Measurements from ENCODE around the gene C1QTNF2.
"Not testable (repeated sequence)": the region's sequence is repeated elsewhere in the genome, so short reads cannot be mapped to it uniquely, and the experiment has no call there.

Gene C1QTNF2

GRCh38 chr5:160341309-160341870 is 29.0 kb downstream of the C1QTNF2 start:
- no peak for DNase-seq

GRCh38 chr5:160340513-160340912 is 29.9 kb downstream of the C1QTNF2 start:
- DNase-seq: not testable (repeated sequence)

DNA sequence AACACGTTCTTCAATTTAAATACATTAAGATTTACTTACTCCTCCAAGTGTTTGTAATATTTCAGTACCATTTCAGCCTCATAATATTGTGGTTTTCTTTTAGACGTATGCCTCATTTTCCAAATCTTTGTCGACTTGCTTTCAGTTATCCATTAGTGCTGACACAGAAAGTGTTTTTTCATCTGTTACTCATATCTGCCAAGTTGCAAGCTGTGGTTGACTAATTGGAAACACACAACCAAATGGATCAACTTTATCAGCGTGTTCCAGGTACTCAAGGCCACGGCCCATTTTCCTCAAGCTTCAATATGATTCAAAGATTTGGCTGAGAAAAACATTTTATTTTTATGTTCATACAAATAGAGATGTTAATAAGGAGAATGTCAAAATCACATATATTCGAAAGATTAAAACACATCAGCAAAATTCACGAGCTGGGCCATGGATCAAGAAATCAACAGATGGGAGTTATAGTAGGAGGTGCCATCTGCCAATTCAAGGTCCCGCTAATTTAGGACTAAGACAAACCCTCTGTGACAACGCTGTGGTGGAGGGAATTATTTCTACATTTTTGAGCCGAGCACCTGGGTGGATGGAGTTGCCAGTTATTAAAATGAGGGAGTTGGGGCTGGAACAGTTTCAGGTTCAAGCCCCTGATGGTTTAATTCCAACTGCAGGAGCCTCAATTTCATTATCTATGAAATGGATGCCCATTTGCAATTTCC is 30.9 kb downstream of the C1QTNF2 start:
- DNase-seq: no peak

- not testable (repeated sequence) for DNase-seq
These were observed 35.7 kb downstream of the C1QTNF2 start for GRCh38 chr5:160334716-160335115.

- DNase-seq: no peak
These were observed 36.7 kb downstream of the C1QTNF2 start for GRCh38 chr5:160333721-160334120.

- DNase-seq: no peak
These were observed 40.2 kb downstream of the C1QTNF2 start for GRCh38 chr5:160330212-160330611.

DNA sequence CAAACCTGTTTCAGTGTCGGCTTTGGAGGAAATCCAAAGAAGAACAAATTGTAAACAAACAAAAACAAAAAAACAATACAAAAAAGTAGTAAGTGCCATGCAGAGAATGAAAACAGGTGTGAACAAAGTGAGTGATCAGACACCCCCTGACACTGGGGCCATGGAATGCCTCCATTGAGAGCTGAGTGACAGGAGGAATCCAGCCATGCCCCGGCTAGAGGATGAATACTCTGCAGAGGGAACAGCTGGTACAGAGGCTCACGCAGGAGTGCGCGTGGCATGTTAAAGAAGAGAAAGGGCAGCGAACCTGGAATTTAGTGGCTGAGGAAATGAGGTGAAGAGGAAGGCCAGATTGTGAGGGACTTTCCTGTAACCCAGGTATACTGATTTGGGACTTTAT is 42.6 kb downstream of the C1QTNF2 start:
- DNase-seq: no peak

- no peak for DNase-seq
These were observed 43.4 kb downstream of the C1QTNF2 start for GRCh38 chr5:160326981-160327380.

- no peak for DNase-seq
These were observed 44.7 kb downstream of the C1QTNF2 start for GRCh38 chr5:160325716-160326115.

GRCh38 chr5:160324886-160325285 is 45.5 kb downstream of the C1QTNF2 start:
- no peak for DNase-seq

DNA sequence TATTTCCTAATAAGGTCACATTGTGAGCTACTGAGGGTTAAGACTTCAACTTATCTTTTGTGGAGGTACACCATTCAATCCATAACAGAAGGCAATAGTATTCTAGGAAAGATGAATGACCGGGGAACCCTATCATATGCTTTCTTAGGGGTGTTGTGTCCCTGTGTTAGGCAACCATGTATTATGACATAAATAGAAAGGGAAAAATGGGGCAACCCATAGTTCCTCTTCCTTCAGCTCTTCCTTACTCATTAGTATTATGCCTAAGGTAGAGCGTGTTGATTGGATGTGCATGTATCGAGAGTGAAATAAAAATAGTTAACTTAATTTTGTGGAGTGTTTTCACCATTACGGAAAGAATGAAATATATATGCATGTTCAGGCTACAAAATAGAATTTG is 52.0 kb downstream of the C1QTNF2 start:
- DNase-seq: no peak

DNA sequence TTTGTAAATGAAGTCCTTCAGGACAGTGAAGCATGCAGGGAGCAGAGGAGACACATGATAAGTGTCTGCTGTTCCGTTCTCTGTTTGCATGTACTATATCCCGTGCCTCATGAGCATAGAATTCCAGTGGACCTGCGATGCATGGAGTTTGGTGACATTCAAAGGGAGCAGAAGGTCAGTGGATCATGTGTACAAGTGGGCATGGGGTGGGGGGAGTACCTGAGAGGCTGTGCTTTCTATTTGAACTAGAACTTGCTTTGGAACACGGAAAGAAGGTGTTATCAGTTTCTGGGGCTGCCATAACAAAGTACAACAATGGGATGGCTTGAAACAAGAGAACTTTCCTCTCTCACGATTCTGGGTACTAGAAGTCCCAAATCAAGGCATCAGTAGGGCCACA is 53.0 kb downstream of the C1QTNF2 start:
- DNase-seq: no peak

DNA sequence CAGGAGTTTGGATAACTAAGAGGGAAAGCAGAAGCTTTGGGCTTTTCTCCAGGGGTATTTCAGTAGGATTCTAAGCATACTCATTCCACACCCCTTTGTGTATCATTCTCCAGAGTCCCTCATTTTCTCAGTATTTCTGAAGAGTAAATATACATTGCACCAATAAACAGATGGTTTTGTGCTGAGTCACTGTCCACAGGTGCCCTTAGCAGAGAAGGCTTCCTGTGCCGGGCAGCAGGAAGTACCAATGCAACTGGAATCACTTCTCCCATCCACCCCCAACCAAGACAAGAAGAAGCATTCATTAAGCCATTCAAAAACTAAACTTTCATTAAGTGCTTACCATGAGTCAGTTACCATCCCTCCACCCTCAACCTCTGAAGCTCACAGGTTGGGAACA is 54.5 kb downstream of the C1QTNF2 start:
- DNase-seq: no peak

DNA sequence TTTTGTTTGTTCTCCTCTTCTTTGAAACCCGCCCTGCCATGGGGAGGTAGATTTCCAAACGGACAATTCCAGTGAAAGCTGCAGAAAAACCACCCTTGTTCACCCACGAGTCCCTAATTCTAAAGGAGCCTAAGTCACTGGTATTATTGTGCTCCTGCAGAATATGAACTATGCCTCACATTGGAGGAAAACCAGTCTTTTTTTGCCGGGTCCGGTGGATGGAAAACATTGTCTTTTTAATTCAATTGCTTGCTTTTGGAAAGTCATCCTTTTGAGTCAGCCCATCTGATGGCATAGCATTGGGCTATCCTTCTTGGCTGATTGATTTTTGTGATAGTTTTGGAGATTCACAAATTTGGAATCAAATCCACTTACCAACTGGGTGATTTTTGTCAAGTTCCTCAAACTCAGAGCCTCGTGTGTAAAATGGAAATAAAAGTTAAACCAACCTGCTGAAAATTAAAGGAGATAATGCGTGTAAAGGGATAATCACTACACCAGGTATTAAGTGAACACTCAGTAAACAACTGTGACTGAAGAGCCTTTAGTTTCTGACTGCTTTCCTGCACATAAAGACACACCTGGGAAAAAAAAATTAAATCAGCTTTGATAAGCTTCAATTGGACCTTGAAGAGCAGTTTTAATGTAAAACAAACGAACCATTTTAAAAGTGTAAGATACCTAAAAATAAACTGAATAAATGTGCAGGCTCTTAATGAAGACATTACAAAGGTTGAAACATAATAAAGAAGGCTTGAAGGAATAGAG is 57.3 kb downstream of the C1QTNF2 start:
- no peak for DNase-seq

DNA sequence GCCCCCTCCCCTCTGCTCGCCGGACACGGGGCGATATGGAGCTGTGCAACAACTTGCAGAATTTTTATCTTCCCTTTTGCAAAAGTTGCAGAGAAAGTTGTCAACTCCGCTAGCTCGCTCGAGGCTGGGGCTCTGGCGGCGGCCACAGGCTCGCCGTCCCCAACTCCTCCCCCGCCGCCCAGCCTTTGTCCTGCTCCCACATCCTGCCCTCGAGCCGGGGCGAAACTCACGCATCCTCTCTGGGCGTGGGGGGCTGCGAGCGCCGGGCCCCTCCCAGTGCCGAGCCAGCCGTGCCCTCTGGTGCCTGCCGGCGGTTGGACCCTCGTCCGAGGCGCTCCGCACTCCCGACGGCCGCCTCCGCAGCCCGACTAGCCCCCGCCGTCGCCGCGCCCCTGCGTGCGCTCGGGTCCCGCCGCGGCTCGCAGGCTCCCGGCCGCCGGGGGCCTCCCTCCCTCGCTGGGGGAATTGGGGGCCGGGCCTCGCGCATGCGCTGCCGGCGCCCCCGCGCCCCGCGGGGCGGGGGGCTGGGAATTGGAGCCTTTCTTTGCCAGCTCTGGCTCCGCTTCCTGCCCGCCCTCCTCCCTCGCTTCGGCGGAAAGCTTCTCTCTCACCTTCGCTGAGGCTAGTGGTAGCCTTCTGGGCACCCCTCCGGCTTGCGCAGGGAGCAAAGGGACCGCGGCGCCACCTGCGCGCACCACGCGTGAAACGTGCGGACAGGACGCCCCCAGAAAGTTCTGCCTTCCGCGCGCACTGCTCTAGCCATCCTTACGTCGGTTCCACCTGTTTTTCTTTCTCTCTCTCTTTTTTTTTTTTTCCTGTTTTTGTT is 58.1 kb downstream of the C1QTNF2 start, which contains the start of gene CCNJL:
TSS of gene CCNJL (minus strand) at position 431 of the 826 bp plus-strand sequence. CDS start 641 bp downstream, outside the sequence.
- peak; percentile 91 for DNase-seq

DNA sequence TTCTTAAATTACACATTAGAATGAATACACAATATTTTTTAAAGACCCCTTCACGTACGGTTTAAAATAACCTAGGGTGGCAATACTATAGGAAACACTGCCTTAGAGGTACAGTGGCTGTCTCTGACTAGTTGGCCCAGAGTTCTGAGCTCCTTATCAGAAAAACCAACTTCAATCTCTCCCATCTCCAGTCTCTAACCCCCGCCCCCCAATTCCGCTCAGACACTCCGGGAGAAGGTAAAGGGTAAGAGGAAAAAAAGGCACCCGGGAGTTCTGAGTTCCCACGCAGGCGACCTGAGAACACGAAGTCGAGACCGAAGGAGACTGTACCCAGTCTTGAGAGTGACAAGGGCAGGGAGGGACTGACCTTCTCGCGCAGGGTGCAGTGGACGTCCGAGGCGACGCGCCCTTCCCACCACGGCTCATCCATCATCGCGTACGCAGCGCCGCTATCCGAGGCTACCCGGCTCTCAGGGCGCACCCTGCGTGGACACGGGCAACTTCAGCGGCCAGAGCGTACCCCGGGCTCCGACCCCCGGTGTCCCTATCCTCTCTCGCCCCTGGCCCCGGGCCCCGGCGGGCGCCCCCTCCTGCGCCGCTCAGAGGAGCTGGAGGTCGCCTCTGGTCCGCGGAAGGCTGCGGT is 58.8 kb downstream of the C1QTNF2 start:
- peak; percentile 69 for DNase-seq

DNA sequence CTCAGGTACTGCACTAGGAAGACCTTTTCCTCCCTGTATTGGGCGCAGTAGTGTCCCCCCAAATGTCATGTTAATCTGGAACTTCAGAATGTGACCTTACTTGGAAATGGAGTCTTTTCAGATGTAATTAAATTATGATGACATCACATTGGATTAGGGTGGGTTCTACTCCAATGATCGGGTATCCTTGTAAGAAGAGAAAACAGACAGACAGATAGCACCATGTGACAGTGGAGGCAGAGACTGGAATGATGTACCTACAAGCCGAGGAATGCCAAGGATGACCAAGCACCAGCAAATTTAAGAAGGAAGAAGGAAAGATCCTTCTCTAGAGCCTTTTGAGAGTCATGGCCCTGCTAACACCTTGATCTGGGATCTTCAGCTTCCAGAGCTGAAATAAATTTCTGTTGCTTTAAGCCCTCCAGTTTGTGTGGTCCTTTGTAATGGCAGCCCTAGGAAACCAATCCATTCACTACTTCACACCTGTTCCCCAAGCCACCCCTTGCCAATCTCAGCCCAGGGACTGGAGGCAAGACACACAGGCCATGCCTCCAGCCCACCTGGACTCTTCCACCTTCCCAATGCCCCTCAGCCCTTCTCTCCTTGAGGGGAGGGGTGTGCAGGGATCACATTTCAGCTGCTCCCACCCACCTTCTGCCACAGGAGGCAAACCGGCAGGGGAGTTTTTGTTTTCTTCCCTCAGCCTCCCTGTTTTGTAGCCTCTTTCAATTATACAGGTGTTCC is 59.7 kb downstream of the C1QTNF2 start:
- no peak for DNase-seq

- no peak for DNase-seq
These were observed 60.3 kb downstream of the C1QTNF2 start for GRCh38 chr5:160310140-160310539.

- no peak for DNase-seq
These were observed 63.7 kb downstream of the C1QTNF2 start for GRCh38 chr5:160306696-160307095.

DNA sequence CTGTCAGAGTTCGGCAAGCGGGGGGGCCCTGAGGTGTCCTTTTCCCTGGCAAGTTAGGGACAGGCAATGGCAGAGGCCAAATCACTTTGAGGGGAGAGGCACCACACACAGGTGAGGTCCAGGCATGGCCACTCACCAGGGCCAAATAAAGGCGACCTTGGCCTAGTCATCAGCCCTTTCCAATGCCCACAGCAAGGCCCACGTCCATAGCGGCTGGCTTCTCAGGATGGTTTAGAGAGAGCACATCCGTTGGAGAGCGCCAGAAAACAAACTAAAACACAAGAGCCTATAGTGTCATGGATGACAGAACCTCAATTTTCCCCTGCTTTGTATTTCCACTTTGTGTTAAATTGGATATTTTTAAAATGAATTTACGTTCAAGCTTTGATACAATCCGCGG is 65.1 kb downstream of the C1QTNF2 start:
- DNase-seq: no peak

DNA sequence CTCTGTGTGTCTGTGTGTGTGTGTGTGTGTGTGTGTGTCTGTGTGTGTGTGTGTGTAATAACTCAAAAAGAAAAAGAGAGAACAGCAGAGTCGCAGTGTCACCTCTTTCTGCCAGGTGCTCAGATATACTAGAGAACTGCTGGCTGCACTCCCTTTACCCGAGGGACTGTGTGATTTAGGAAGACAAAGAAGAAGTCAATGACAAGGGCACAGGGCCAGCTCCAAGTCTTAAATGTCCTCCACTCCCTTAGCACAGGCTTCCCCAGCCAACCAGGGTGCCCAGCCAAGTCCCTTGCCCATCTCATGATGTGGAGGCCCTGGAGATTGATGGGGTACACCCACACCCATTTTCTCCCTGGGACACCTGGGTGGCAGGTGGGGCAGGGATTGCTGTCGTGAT is 66.7 kb downstream of the C1QTNF2 start:
- no peak for DNase-seq

- no peak for DNase-seq
These were observed 72.2 kb downstream of the C1QTNF2 start for GRCh38 chr5:160298189-160298588.
